DND-41 (cell line): ENCODE results near the gene ITIH1.

Source experiments
- ATAC-seq: fragments of 200-7000 bp; cut with Tn5 transposase; 3 replicates; pipeline ENCODE4 v1.9.1; 2021; ENCODE audit warnings: low read depth; ENCODE audit not compliant: insufficient read depth
- DNase-seq: peaks from one replicate; pipeline ENCODE4 v3.0.0-alpha.2; 2020
- H2AFZ ChIP-seq: 2 replicates; pipeline ENCODE4 v1.6.0; 2012; ENCODE audit warnings: low read depth, low read length
- H3K27ac ChIP-seq: 2 replicates; pipeline ENCODE4 v1.5.1; 2012; ENCODE audit warnings: low read length, inconsistent platforms
- H3K27me3 ChIP-seq: fragments of 200-600 bp; sonication (generic); 2 replicates; pipeline ENCODE4 v1.6.0; 2012; ENCODE audit warnings: low read length, mild to moderate bottlenecking, inconsistent platforms; ENCODE audit not compliant: insufficient read depth, poor library complexity
- H3K36me3 ChIP-seq: 2 replicates; pipeline ENCODE4 v1.5.1; 2012; ENCODE audit warnings: low read length, inconsistent platforms; ENCODE audit not compliant: insufficient read depth
- H3K4me1 ChIP-seq: 2 replicates; pipeline ENCODE4 v1.5.1; 2012; ENCODE audit warnings: mild to moderate bottlenecking, low read length; ENCODE audit not compliant: insufficient read depth
- H3K4me2 ChIP-seq: 2 replicates; pipeline ENCODE4 v1.6.0; 2012; ENCODE audit warnings: mild to moderate bottlenecking, moderate library complexity, low read length, inconsistent platforms; ENCODE audit not compliant: insufficient read depth
- H3K4me3 ChIP-seq, 2 experiments: fragments of 200-600 bp in 1 of 2; shearing (Covaris generic) in 1 of 2; 2 replicates each; pipeline ENCODE4 v1.5.1; 2012 to 2016; ENCODE audit warnings: inconsistent platforms in 2 of 2, low read length in 2 of 2, mild to moderate bottlenecking in 2 of 2, low read depth in 1 of 2, moderate library complexity in 1 of 2
- H3K79me2 ChIP-seq: 2 replicates; pipeline ENCODE4 v1.6.0; 2012; ENCODE audit warnings: low read length, inconsistent platforms; ENCODE audit not compliant: insufficient read depth
- H3K9ac ChIP-seq: 2 replicates; pipeline ENCODE4 v1.6.0; 2012; ENCODE audit warnings: low read depth, mild to moderate bottlenecking, inconsistent platforms, low read length, moderate library complexity
- H3K9me3 ChIP-seq: 2 replicates; pipeline ENCODE4 v1.5.1; 2012; ENCODE audit warnings: low read length, moderate library complexity, mild to moderate bottlenecking, inconsistent platforms; ENCODE audit not compliant: insufficient read depth, severe bottlenecking
- H4K20me1 ChIP-seq: 2 replicates; pipeline ENCODE4 v1.6.0; 2012; ENCODE audit warnings: low read length; ENCODE audit not compliant: insufficient read depth
- EZH2 ChIP-seq: IDR thresholded peaks from 3 replicates; pipeline ENCODE4 v1.6.1; 2012; ENCODE audit warnings: borderline replicate concordance, low read depth, mild to moderate bottlenecking, moderate library complexity, low read length, inconsistent platforms; ENCODE audit not compliant: severe bottlenecking
- TF ChIP-seq, protein P1 (sequence below): IDR thresholded peaks from 2 replicates; pipeline ENCODE4 v1.5.1; 2012; ENCODE audit warnings: borderline replicate concordance, low read length, moderate library complexity, mild to moderate bottlenecking; ENCODE audit not compliant: poor library complexity, severe bottlenecking; ENCODE audit errors: extremely low read depth

Gene ITIH1

DNA sequence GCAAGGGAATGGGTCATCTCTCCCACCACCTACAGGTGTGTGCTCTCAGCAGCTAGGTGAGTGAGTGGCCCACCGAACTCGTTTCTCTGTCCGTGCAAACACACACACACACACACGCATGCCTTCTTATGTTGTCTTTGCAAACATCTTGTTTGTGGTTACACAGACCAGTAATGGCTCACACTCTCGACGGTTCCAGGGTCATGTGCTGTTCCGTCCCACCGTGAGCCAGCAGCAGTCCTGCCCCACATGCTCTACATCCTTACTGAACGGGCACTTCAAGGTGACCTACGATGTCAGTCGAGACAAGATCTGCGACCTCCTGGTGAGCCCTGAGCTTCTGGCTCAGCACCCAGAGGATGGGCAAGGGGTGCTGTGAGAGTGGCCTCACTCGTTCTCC is 4.3 kb downstream of the ITIH1 start:
- Histone ChIP-seq H4K20me1 (no peaks in the 10 kb centered on the region), H3K27ac (no peak overlapping the region), H3K4me1 (no peaks in the 10 kb centered on the region), H3K4me3 (no peak overlapping the region), H3K27me3 (peaks cover 6% of the 10 kb centered on the region), H2AFZ (no peak overlapping the region), H3K9me3 (no peaks in the 10 kb centered on the region), H3K79me2 (no peaks in the 10 kb centered on the region), H3K9ac (no peak overlapping the region), H3K36me3 (no peaks in the 10 kb centered on the region), H3K4me2 (no peak overlapping the region)
- TF ChIP-seq, protein P1, sequence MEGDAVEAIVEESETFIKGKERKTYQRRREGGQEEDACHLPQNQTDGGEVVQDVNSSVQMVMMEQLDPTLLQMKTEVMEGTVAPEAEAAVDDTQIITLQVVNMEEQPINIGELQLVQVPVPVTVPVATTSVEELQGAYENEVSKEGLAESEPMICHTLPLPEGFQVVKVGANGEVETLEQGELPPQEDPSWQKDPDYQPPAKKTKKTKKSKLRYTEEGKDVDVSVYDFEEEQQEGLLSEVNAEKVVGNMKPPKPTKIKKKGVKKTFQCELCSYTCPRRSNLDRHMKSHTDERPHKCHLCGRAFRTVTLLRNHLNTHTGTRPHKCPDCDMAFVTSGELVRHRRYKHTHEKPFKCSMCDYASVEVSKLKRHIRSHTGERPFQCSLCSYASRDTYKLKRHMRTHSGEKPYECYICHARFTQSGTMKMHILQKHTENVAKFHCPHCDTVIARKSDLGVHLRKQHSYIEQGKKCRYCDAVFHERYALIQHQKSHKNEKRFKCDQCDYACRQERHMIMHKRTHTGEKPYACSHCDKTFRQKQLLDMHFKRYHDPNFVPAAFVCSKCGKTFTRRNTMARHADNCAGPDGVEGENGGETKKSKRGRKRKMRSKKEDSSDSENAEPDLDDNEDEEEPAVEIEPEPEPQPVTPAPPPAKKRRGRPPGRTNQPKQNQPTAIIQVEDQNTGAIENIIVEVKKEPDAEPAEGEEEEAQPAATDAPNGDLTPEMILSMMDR: no peak
- no peak for TF ChIP-seq EZH2
- DNase-seq (no peak), ATAC-seq (no peak)

DNA sequence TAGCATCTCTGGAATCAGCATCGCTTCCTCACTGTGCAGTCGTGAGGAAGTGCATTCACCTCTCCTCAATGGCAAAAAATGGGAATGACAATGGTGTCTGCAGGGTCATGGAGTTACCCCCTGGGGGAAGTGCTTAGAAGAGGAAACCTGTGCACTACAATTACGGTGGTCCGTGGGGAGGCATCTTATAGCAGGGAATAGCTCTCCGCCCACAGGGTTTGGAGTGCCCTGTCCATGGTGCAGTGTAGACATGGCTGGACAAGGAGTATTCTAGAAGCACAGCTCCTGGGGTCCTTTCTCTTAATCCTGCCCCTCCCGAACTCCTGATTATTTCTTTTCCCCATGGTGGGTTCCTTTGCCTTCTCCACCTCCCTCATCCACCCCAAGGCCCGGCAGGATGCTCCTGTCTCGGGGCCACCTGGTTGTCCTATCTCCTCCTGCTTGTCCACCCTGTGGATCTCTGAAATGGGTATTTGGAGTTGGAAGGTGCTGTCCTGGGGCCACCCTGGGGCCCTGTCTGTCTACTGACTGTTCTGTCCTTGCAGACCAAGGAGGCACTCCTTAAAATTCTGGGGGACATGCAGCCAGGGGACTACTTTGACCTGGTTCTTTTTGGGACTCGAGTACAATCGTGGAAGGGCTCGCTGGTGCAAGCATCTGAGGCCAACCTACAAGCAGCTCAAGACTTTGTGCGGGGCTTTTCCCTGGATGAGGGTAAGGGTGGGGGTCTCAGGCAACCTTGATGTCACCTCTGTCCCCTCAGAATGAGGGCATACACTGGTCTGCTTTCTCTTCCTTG is 5.2 kb downstream of the ITIH1 start:
- no peaks in the 10 kb centered on the region for H3K9me3 ChIP-seq
- no peak overlapping the region for H3K27ac ChIP-seq
- no peak for DNase-seq
- no peak overlapping the region for H3K4me3 ChIP-seq
- H3K4me2 ChIP-seq: no peak overlapping the region
- H3K36me3 ChIP-seq: no peaks in the 10 kb centered on the region
- TF ChIP-seq, protein P1: no peak
- TF ChIP-seq EZH2: no peak
- no peak overlapping the region for H2AFZ ChIP-seq
- H3K79me2 ChIP-seq: no peaks in the 10 kb centered on the region
- no peak for ATAC-seq
- no peaks in the 10 kb centered on the region for H3K4me1 ChIP-seq
- H3K9ac ChIP-seq: no peak overlapping the region
- H3K27me3 ChIP-seq: peaks cover 6% of the 10 kb centered on the region
- H4K20me1 ChIP-seq: no peaks in the 10 kb centered on the region

DNA sequence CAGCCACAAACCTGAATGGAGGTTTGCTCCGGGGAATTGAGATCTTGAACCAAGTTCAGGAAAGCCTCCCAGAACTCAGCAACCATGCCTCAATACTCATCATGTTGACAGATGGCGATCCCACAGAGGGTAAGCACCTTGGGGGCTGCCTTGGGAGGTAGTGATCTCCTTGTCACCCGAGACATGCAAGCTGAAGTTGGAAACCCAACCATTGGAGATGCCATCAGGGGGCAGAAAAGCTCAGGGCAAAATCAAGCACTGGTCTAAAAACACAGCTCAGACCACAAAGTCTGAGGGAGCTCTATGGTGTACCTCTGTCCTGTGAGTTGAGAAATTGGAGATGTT is 5.8 kb downstream of the ITIH1 start:
- Histone ChIP-seq H3K9ac (no peak overlapping the region), H3K4me2 (no peak overlapping the region), H3K27ac (no peak overlapping the region), H3K79me2 (no peaks in the 10 kb centered on the region), H3K36me3 (no peaks in the 10 kb centered on the region), H2AFZ (no peak overlapping the region), H3K9me3 (no peaks in the 10 kb centered on the region), H3K27me3 (peaks cover 6% of the 10 kb centered on the region), H3K4me3 (no peak overlapping the region), H4K20me1 (no peaks in the 10 kb centered on the region), H3K4me1 (no peaks in the 10 kb centered on the region)
- TF ChIP-seq EZH2: no peak
- TF ChIP-seq, protein P1: no peak
- DNase-seq (no peak), ATAC-seq (no peak)
